ENCODE measurements around the gene KCNJ6. TPM values are rescaled to one million over a fixed set of nuclear protein-coding genes. Genes with fewer than 3 reads are reported as not detected.

The KCNJ6 gene
- total RNA-seq, 1 experiment from 2014 or later = not detected

DNA sequence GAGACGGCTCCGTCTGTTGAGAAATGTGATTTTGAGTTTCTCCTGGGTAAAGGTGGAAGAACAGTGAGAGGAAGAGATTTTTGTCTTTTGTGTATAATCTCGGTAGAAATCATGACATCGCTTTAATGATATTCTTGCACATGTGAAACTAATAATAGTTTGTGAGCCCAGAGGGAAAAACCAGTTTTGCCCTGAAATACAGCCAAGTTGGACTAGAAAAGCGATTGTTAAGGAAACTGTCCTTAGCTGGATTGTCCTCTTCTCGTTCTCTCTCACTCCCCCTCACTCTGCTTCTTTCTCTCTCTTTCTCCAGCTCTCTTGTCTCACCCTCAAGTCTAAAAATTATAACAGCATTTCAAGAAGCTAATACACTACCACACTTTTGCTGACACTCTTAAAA is 17.1 kb downstream of the KCNJ6 start:
- no TSS peak for BruUV-seq (replicated peaks)
- Histone ChIP-seq H3K9me3 (ENCODE audit: control insufficient read depth, insufficient read depth, low read depth, low read length) (no peaks in the 10 kb centered on the region), H3K36me3 (ENCODE audit: control insufficient read depth, insufficient read depth, low read length) (no peaks in the 10 kb centered on the region), H3K4me3 (ENCODE audit: low read depth in 2 of 2, low read length in 2 of 2) (no peak overlapping the region), H3K27me3 (ENCODE audit: control insufficient read depth, insufficient read depth, low read length) (peaks cover 3% of the 10 kb centered on the region; the same call in 1 of the 2 replicates), H3K4me1 (ENCODE audit: control insufficient read depth, insufficient read depth, low read length) (no peaks in the 10 kb centered on the region), H3K27ac (ENCODE audit: low read length) (no peak overlapping the region)
- TF ChIP-seq, protein P1, sequence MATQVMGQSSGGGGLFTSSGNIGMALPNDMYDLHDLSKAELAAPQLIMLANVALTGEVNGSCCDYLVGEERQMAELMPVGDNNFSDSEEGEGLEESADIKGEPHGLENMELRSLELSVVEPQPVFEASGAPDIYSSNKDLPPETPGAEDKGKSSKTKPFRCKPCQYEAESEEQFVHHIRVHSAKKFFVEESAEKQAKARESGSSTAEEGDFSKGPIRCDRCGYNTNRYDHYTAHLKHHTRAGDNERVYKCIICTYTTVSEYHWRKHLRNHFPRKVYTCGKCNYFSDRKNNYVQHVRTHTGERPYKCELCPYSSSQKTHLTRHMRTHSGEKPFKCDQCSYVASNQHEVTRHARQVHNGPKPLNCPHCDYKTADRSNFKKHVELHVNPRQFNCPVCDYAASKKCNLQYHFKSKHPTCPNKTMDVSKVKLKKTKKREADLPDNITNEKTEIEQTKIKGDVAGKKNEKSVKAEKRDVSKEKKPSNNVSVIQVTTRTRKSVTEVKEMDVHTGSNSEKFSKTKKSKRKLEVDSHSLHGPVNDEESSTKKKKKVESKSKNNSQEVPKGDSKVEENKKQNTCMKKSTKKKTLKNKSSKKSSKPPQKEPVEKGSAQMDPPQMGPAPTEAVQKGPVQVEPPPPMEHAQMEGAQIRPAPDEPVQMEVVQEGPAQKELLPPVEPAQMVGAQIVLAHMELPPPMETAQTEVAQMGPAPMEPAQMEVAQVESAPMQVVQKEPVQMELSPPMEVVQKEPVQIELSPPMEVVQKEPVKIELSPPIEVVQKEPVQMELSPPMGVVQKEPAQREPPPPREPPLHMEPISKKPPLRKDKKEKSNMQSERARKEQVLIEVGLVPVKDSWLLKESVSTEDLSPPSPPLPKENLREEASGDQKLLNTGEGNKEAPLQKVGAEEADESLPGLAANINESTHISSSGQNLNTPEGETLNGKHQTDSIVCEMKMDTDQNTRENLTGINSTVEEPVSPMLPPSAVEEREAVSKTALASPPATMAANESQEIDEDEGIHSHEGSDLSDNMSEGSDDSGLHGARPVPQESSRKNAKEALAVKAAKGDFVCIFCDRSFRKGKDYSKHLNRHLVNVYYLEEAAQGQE (IDR thresholded peaks at IDR 0.05; ENCODE audit: insufficient read depth in 1 of 2, low read depth in 2 of 2, low read length in 1 of 2) = no peak
- no peak for TF ChIP-seq CTCF (IDR thresholded peaks at IDR 0.05)
- no peak for TF ChIP-seq TCF7L2 (IDR thresholded peaks at IDR 0.05; ENCODE audit: low read depth, low read length)
- no peak for TF ChIP-seq SIN3A (IDR thresholded peaks at IDR 0.05; ENCODE audit: borderline replicate concordance, insufficient read depth, low read depth, low read length)
- TF ChIP-seq POLR2AphosphoS5 (IDR thresholded peaks at IDR 0.05; ENCODE audit: low read depth, low read length) = no peak
- POLR2A ChIA-PET = no interaction called here
- ATAC-seq (no peak), DNase-seq (ENCODE audit: low read depth, low spot score) (no peak)
- in situ Hi-C loops (cut with HindIII; ENCODE audit: low pct_unique_long_range_greater_than_20kb, low sequenced_read_pairs) (no loop called here), intact Hi-C loops (cut with micrococcal nuclease; ENCODE audit: unreplicated experiment) (no loop called here)
- CTCF ChIA-PET = no interaction called here

DNA sequence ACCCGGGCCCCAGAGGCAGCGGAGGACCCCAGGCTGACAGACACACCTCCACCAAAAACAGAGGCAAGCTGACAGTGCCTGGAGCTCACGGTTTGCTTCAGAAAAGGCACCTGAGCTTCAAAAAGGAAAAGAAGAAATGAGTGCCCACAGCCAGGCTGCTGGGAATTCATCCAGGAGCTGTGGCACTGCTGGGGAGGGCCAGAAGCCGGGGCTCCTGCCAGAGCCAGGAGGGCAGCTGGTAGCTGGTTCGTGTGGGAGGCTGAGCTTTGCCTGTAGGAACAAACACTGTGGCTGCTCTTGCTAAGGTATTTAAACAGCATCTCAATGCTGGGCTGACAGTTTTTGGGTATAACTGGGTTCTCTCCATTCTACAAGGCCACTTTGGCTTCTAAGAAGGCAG is 19.5 kb downstream of the KCNJ6 start:
- DNase-seq (ENCODE audit: low read depth, low spot score) (no peak), ATAC-seq (no peak)
- no peak overlapping the region for H3K4me3 ChIP-seq (ENCODE audit: low read depth in 2 of 2, low read length in 2 of 2)
- no peaks in the 10 kb centered on the region for H3K4me1 ChIP-seq (ENCODE audit: control insufficient read depth, insufficient read depth, low read length)
- H3K27ac ChIP-seq (ENCODE audit: low read length) = no peak overlapping the region
- BruUV-seq (replicated peaks) = no TSS peak
- no peaks in the 10 kb centered on the region for H3K36me3 ChIP-seq (ENCODE audit: control insufficient read depth, insufficient read depth, low read length)
- no peaks in the 10 kb centered on the region for H3K9me3 ChIP-seq (ENCODE audit: control insufficient read depth, insufficient read depth, low read depth, low read length)
- in situ Hi-C loops (cut with HindIII; ENCODE audit: low pct_unique_long_range_greater_than_20kb, low sequenced_read_pairs) = no loop called here
- ChIA-PET POLR2A (no interaction called here), CTCF (no interaction called here)
- H3K27me3 ChIP-seq (ENCODE audit: control insufficient read depth, insufficient read depth, low read length) = peaks cover 3% of the 10 kb centered on the region; the same call in 1 of the 2 replicates
- no peak for TF ChIP-seq POLR2AphosphoS5 (IDR thresholded peaks at IDR 0.05; ENCODE audit: low read depth, low read length)
- no peak for TF ChIP-seq CTCF (IDR thresholded peaks at IDR 0.05)
- TF ChIP-seq, protein P1 (IDR thresholded peaks at IDR 0.05; ENCODE audit: insufficient read depth in 1 of 2, low read depth in 2 of 2, low read length in 1 of 2) = no peak
- no peak for TF ChIP-seq TCF7L2 (IDR thresholded peaks at IDR 0.05; ENCODE audit: low read depth, low read length)
- TF ChIP-seq SIN3A (IDR thresholded peaks at IDR 0.05; ENCODE audit: borderline replicate concordance, insufficient read depth, low read depth, low read length) = no peak
- intact Hi-C loops (cut with micrococcal nuclease; ENCODE audit: unreplicated experiment) = no loop called here
